Sigmoid colon (tissue), 4 donors: Measurements from ENCODE around the gene BTNL9.

Experiments used
- EP300 ChIP-seq, 4 donors: sonication (generic); formaldehyde crosslinking; IDR thresholded peaks; one replicate each; pipeline ENCODE4 v1.6.1; 2017; ENCODE audit warnings: antibody characterized with exemption in 4 of 4
- POLR2AphosphoS5 ChIP-seq, 4 donors: sonication (generic); formaldehyde crosslinking; IDR thresholded peaks; one replicate each; pipeline ENCODE4 v1.6.1; 2017; ENCODE audit warnings: antibody characterized with exemption in 4 of 4
- TF ChIP-seq, protein P1 (sequence below), 4 experiments: fragments of 450-650 bp in 3 of 4; fragments of 200-600 bp in 1 of 4; IDR thresholded peaks; one replicate each; pipeline ENCODE4 v1.5.1; 2016 to 2019; ENCODE audit warnings: antibody characterized with exemption in 4 of 4, mild to moderate bottlenecking in 3 of 4, moderate library complexity in 2 of 4

GRCh38 chr5:181105391-181106025, 65.4 kb downstream of the BTNL9 start:
- TF ChIP-seq, protein P1, sequence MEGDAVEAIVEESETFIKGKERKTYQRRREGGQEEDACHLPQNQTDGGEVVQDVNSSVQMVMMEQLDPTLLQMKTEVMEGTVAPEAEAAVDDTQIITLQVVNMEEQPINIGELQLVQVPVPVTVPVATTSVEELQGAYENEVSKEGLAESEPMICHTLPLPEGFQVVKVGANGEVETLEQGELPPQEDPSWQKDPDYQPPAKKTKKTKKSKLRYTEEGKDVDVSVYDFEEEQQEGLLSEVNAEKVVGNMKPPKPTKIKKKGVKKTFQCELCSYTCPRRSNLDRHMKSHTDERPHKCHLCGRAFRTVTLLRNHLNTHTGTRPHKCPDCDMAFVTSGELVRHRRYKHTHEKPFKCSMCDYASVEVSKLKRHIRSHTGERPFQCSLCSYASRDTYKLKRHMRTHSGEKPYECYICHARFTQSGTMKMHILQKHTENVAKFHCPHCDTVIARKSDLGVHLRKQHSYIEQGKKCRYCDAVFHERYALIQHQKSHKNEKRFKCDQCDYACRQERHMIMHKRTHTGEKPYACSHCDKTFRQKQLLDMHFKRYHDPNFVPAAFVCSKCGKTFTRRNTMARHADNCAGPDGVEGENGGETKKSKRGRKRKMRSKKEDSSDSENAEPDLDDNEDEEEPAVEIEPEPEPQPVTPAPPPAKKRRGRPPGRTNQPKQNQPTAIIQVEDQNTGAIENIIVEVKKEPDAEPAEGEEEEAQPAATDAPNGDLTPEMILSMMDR (IDR thresholded peaks at IDR 0.05), result no peak
- TF ChIP-seq POLR2AphosphoS5 (IDR thresholded peaks at IDR 0.05) (no peak), EP300 (IDR thresholded peaks at IDR 0.05) (no peak)
